Measurements from ENCODE around the gene KCNK5. TPM values are rescaled to one million over a fixed set of nuclear protein-coding genes. Genes with fewer than 3 reads are reported as not detected.

KCNK5 gene
- total RNA-seq, 6 donors from 2014 or later, result 8.9 to 34.6 (median 17.3) TPM

- H3K9me3 ChIP-seq, result peaks cover 0 to 8% (median 2%) of the 10 kb centered on the region in 4 donors
- no peak overlapping the region for H3K27ac ChIP-seq
- WGBS, 2 donors, result 59 to 71% methylated on average over 1 of the region's 1 CpG
- DNase-seq (no peak), ATAC-seq (ENCODE audit: low FRiP score in 2 of 2) (no peak)
- TF ChIP-seq EP300 (IDR thresholded peaks at IDR 0.05) (no peak), POLR2A (IDR thresholded peaks at IDR 0.05) (no peak), CTCF (IDR thresholded peaks at IDR 0.05) (no peak), POLR2AphosphoS5 (IDR thresholded peaks at IDR 0.05) (no peak)
- no peaks in the 10 kb centered on the region for H3K4me1 ChIP-seq
- no peak overlapping the region for H3K4me3 ChIP-seq
- H3K27me3 ChIP-seq, result no peaks in the 10 kb centered on the region
- H3K36me3 ChIP-seq, result no peaks in the 10 kb centered on the region
Measured at GRCh38 chr6:39177130-39177529, 52.1 kb downstream of the KCNK5 start.

- no peak for DNase-seq
- Histone ChIP-seq H3K36me3 (no peaks in the 10 kb centered on the region), H3K4me3 (no peak overlapping the region), H3K27ac (no peak overlapping the region), H3K4me1 (peaks cover 0 to 10% (median 3%) of the 10 kb centered on the region in 4 donors), H3K9me3 (peaks cover 0 to 13% (median 5%) of the 10 kb centered on the region in 4 donors), H3K27me3 (no peaks in the 10 kb centered on the region)
- ATAC-seq (ENCODE audit: low FRiP score in 2 of 2), result peak in 1 of 2 donors; percentile 64
- WGBS, 2 donors, result 63 to 72% methylated on average over 6 of the region's 6 CpGs
- TF ChIP-seq POLR2A (IDR thresholded peaks at IDR 0.05) (no peak), CTCF (IDR thresholded peaks at IDR 0.05) (no peak), EP300 (IDR thresholded peaks at IDR 0.05) (no peak), POLR2AphosphoS5 (IDR thresholded peaks at IDR 0.05) (no peak)
Measured at GRCh38 chr6:39173270-39173669, 56.0 kb downstream of the KCNK5 start.

- Histone ChIP-seq H3K4me1 (peaks cover 0 to 10% (median 3%) of the 10 kb centered on the region in 4 donors), H3K9me3 (peaks cover 0 to 11% (median 5%) of the 10 kb centered on the region in 4 donors), H3K36me3 (no peaks in the 10 kb centered on the region), H3K27ac (no peak overlapping the region), H3K4me3 (no peak overlapping the region), H3K27me3 (no peaks in the 10 kb centered on the region)
- TF ChIP-seq CTCF (IDR thresholded peaks at IDR 0.05), result no peak
- TF ChIP-seq POLR2A (IDR thresholded peaks at IDR 0.05), result no peak
- no peak for TF ChIP-seq EP300 (IDR thresholded peaks at IDR 0.05)
- no peak for TF ChIP-seq POLR2AphosphoS5 (IDR thresholded peaks at IDR 0.05)
- ATAC-seq (ENCODE audit: low FRiP score in 2 of 2), result no peak
- no peak for DNase-seq
- 49 to 80% methylated on average over 4 to 5 of the region's 5 CpGs for WGBS, 2 donors
Measured at GRCh38 chr6:39172377-39172757, 56.9 kb downstream of the KCNK5 start.

- H3K4me3 ChIP-seq, result no peak overlapping the region
- ATAC-seq (ENCODE audit: low FRiP score in 2 of 2) (no peak), DNase-seq (no peak)
- no peak for TF ChIP-seq CTCF (IDR thresholded peaks at IDR 0.05)
- TF ChIP-seq EP300 (IDR thresholded peaks at IDR 0.05), result no peak
- no peak for TF ChIP-seq POLR2A (IDR thresholded peaks at IDR 0.05)
- no peaks in the 10 kb centered on the region for H3K36me3 ChIP-seq
- H3K4me1 ChIP-seq, result peaks cover 0 to 11% (median 3%) of the 10 kb centered on the region in 4 donors
- H3K9me3 ChIP-seq, result peaks cover 0 to 6% (median 3%) of the 10 kb centered on the region in 4 donors
- H3K27ac ChIP-seq, result no peak overlapping the region
- H3K27me3 ChIP-seq, result no peaks in the 10 kb centered on the region
- 74 to 94% methylated on average over 4 of the region's 4 CpGs for WGBS, 2 donors
Measured at GRCh38 chr6:39171489-39172376, 57.5 kb downstream of the KCNK5 start.

All from upper lobe of left lung (tissue), 6 donors.